Panc1 (cell line): Measurements from ENCODE around the gene CHTOP. TPM values are rescaled to one million over a fixed set of nuclear protein-coding genes. Genes with fewer than 3 reads are reported as not detected.

ENCODE experiments used
- ATAC-seq: fragments of 200-7000 bp; cut with Tn5 transposase; 2 replicates; pipeline ENCODE4 v1.9.1; 2020; ENCODE audit warnings: mild to moderate bottlenecking, moderate library complexity
- BruUV-seq: library from RNA; stranded (reverse); fragments of 400-500 nt; replicated peaks from 2 replicates; lab custom pipeline; 2021; lab: Mats Ljungman, UMichigan
- CTCF ChIA-PET: fragments of 300-600 bp; sonication (Branson Sonifier 250); formaldehyde crosslinking; loops from one replicate; lab custom pipeline; 2022; ENCODE audit warnings: antibody characterized with exemption; lab: Charles Lee
- POLR2A ChIA-PET: fragments of 300-600 bp; sonication (Branson Sonifier 250); formaldehyde crosslinking; loops from one replicate; lab custom pipeline; 2022; ENCODE audit warnings: antibody characterized with exemption; lab: Charles Lee
- DNase-seq: peaks from one replicate; pipeline ENCODE4 v3.0.0-alpha.2; 2010; ENCODE audit warnings: low read depth, low spot score
- H3K27ac ChIP-seq: 2 replicates; pipeline ENCODE4 v1.5.1; 2011; ENCODE audit warnings: mild to moderate bottlenecking, low read length, inconsistent platforms
- H3K27me3 ChIP-seq: fragments of 200-500 bp; sonication (Bioruptor generic); 2 replicates; pipeline ENCODE4 v1.6.0; 2014; ENCODE audit warnings: low read length, inconsistent platforms; ENCODE audit not compliant: control insufficient read depth, insufficient read depth
- H3K36me3 ChIP-seq: fragments of 200-500 bp; sonication (Bioruptor generic); 2 replicates; pipeline ENCODE4 v1.5.1; 2014; ENCODE audit warnings: inconsistent platforms, mild to moderate bottlenecking, low read length, moderate library complexity; ENCODE audit not compliant: control insufficient read depth, insufficient read depth
- H3K4me1 ChIP-seq: 2 replicates; pipeline ENCODE4 v1.5.1; 2011; ENCODE audit warnings: inconsistent platforms, mild to moderate bottlenecking, low read length, moderate library complexity; ENCODE audit not compliant: control insufficient read depth, insufficient read depth
- H3K4me3 ChIP-seq, 2 experiments: 2 replicates each; pipeline ENCODE4 v1.5.1; 2011 to 2012; ENCODE audit warnings: low read depth in 2 of 2, low read length in 2 of 2, mild to moderate bottlenecking in 2 of 2, inconsistent platforms in 1 of 2, moderate library complexity in 1 of 2
- H3K9me3 ChIP-seq: fragments of 200-500 bp; sonication (Bioruptor generic); 2 replicates; pipeline ENCODE4 v1.5.1; 2014; ENCODE audit warnings: low read depth, mild to moderate bottlenecking, inconsistent platforms, low read length, moderate library complexity; ENCODE audit not compliant: control insufficient read depth, insufficient read depth
- CTCF ChIP-seq: fragments of 450-650 bp; IDR thresholded peaks from 2 replicates; pipeline ENCODE4 v1.5.1; 2017; ENCODE audit warnings: mild to moderate bottlenecking
- POLR2AphosphoS5 ChIP-seq: IDR thresholded peaks from 2 replicates; pipeline ENCODE4 v1.6.1; 2012; ENCODE audit warnings: mild to moderate bottlenecking, low read depth, low read length, moderate library complexity
- REST ChIP-seq, 2 experiments: IDR thresholded peaks; 2 replicates each; pipeline ENCODE4 v1.6.1; 2011 to 2012; ENCODE audit warnings: low read depth in 2 of 2, control low read depth in 1 of 2, low read length in 1 of 2, mild to moderate bottlenecking in 1 of 2, moderate library complexity in 1 of 2; ENCODE audit not compliant: insufficient read depth in 1 of 2
- SIN3A ChIP-seq: IDR thresholded peaks from 2 replicates; pipeline ENCODE4 v1.6.1; 2012; ENCODE audit warnings: low read depth, mild to moderate bottlenecking, low read length, moderate library complexity, borderline replicate concordance; ENCODE audit not compliant: insufficient read depth
- TCF7L2 ChIP-seq: IDR thresholded peaks from 2 replicates; pipeline ENCODE4 v1.6.1; 2011; ENCODE audit warnings: mild to moderate bottlenecking, low read depth, low read length, inconsistent platforms
- in situ Hi-C: cut with HindIII; loops from 2 replicates; pipeline ENCODE4 v1.10.0; 2016; ENCODE audit warnings: low sequenced_read_pairs, low pct_unique_long_range_greater_than_20kb
- intact Hi-C: fragments of 100-400 bp; cut with micrococcal nuclease; formaldehyde crosslinking; loops from one replicate; pipeline ENCODE4 v1.10.0; 2022; ENCODE audit not compliant: unreplicated experiment
- total RNA-seq: library from RNA; stranded (reverse); gene quantifications from one replicate; pipeline ENCODE4 v1.2.1, GENCODE V29; 2021; ENCODE audit not compliant: unreplicated experiment

CHTOP gene
- total RNA-seq, 1 experiment from 2014 or later, result 87.0 TPM

GRCh38 chr1:153614906-153615305, 19.0 kb upstream of the CHTOP start:
- H3K9me3 ChIP-seq, result no peaks in the 10 kb centered on the region
- BruUV-seq, result no TSS peak
- in situ Hi-C loops (loop anchor here (25.0 kb wide), 1 partner anchor 253 kb away; the partner anchor contains the start of gene S100A9), intact Hi-C loops (loop anchor here (5.0 kb wide), 1 partner anchor 103 kb away; no protein-coding TSS in a partner anchor)
- ATAC-seq, result no peak
- no peak overlapping the region for H3K4me3 ChIP-seq
- DNase-seq, result no peak
- no peaks in the 10 kb centered on the region for H3K27me3 ChIP-seq
- no peaks in the 10 kb centered on the region for H3K36me3 ChIP-seq
- peaks cover 28% of the 10 kb centered on the region for H3K4me1 ChIP-seq
- no peak overlapping the region for H3K27ac ChIP-seq
- TF ChIP-seq CTCF (no peak), SIN3A (no peak), TCF7L2 (no peak), POLR2AphosphoS5 (no peak), REST (IDR thresholded peaks at IDR 0.05; ENCODE audit: insufficient read depth in 1 of 2, low read depth in 2 of 2, low read length in 1 of 2) (no peak)
- ChIA-PET POLR2A (interaction anchor here (1.6 to 1.9 kb wide), 2 partner anchors 13 to 19 kb away, joined by 5 read pairs; partner anchors contain the start of genes CHTOP and S100A13), CTCF (interaction anchor here (1.2 to 1.6 kb wide), 3 partner anchors 9 to 81 kb away, joined by 3 to 4 read pairs (median 3); partner anchors contain the start of gene S100A13)

GRCh38 chr1:153615406-153615805, 18.5 kb upstream of the CHTOP start:
- no peak for ATAC-seq
- intact Hi-C loops, result loop anchor here (5.0 kb wide), 1 partner anchor 103 kb away; no protein-coding TSS in a partner anchor

More at GRCh38 chr1:153615406-153615805, 18.5 kb upstream of the CHTOP start:
- CTCF ChIA-PET, result interaction anchor here (1.2 kb wide), 1 partner anchor 82 kb away, joined by 3 read pairs; no protein-coding TSS in a partner anchor
- TF ChIP-seq SIN3A, result no peak
- TF ChIP-seq POLR2AphosphoS5, result no peak
- no peak for TF ChIP-seq CTCF
- no peak for TF ChIP-seq REST (IDR thresholded peaks at IDR 0.05; ENCODE audit: insufficient read depth in 1 of 2, low read depth in 2 of 2, low read length in 1 of 2)
- no peak for TF ChIP-seq TCF7L2
- BruUV-seq, result no TSS peak
- Histone ChIP-seq H3K27me3 (no peaks in the 10 kb centered on the region), H3K4me3 (no peak overlapping the region), H3K36me3 (no peaks in the 10 kb centered on the region), H3K4me1 (peaks cover 23% of the 10 kb centered on the region), H3K9me3 (no peaks in the 10 kb centered on the region), H3K27ac (no peak overlapping the region)
- DNase-seq, result no peak
- POLR2A ChIA-PET, result interaction anchor here (1.0 to 1.9 kb wide), 2 partner anchors 12 to 19 kb away, joined by 4 to 5 read pairs; partner anchors contain the start of gene S100A13
- in situ Hi-C loops, result loop anchor here (25.0 kb wide), 1 partner anchor 253 kb away; the partner anchor contains the start of gene S100A9
